ENCODE results near the gene FAM180A. TPM values are rescaled to one million over a fixed set of nuclear protein-coding genes. Genes with fewer than 3 reads are reported as not detected.

Gene FAM180A
- polyA plus RNA-seq, 1 of the 3 experiments (the other 2 are of a cell fraction) = 0.08 TPM

DNA sequence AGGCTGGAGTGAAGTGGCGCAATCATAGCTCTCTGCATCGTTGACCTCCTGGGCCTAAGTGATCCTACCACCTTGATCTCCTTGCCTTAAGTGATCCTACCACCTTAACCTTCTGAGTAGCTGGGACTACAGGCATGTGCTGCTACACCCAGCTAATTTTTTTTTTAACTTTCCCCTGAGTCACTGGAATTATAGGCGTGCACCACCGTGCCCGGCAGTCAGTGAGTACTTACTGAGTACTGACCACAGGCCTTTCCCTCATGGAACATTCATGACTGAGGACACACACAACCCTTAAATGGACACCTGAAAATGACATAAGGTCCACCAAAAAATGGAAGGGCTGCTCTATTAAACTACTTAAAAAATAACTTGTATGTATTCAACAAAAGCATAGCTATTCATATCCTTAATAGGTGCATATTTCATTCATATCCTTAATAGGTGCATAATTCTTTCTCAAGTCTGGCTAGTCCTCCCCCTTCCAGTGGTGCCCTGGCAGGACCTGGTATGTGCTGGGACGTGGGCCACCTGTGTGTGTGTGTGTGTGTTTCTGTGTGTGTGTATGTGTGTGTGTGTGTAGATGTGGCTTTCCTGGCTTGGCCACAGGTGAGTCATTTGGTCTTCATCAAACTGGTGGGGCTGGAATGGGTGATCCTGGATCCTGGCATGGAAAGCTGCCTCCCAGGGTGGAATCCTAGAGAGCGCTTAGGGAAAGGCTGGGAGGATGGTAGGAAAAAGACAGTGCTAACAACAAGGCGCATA, 3.5 kb downstream of the FAM180A start:
- H3K36me3 ChIP-seq (replicated peaks in 1 of 2; ENCODE audit: control insufficient read depth in 1 of 2, insufficient read depth in 2 of 2, low read length in 1 of 2) = no peaks in the 10 kb centered on the region
- WGBS (ENCODE audit: low lambda C conversion rate) = 75% methylated on average over 8 of the region's 8 CpGs
- H2AFZ ChIP-seq (ENCODE audit: low read depth) = 0 out of 2 replicates have a peak overlapping the region, but pooled peaks have one; percentile 84
- H3K27me3 ChIP-seq (ENCODE audit: insufficient read depth) = no peaks in the 10 kb centered on the region
- peak overlapping the region; percentile 31; the same call in 1 of the 2 replicates for H3K9ac ChIP-seq
- no peaks in the 10 kb centered on the region for H3K9me3 ChIP-seq
- no peak for DNase-seq
- H3K79me2 ChIP-seq (ENCODE audit: insufficient read depth) = no peaks in the 10 kb centered on the region
- POLR2A ChIA-PET = no interaction called here
- peak overlapping the region in 1 of 2 experiments; percentile 85; a peak in 2 of 4 replicates for H3K27ac ChIP-seq (ENCODE audit: low read depth in 2 of 2, low read length in 1 of 2)
- CTCF ChIA-PET = interaction anchor here (1.1 to 2.1 kb wide), 2 partner anchors 30 to 34 kb away, joined by 4 to 7 read pairs; no protein-coding TSS in a partner anchor
- no peak overlapping the region for H3K4me3 ChIP-seq (ENCODE audit: low read depth in 2 of 2, low read length in 1 of 2)
- TF ChIP-seq, protein P1, sequence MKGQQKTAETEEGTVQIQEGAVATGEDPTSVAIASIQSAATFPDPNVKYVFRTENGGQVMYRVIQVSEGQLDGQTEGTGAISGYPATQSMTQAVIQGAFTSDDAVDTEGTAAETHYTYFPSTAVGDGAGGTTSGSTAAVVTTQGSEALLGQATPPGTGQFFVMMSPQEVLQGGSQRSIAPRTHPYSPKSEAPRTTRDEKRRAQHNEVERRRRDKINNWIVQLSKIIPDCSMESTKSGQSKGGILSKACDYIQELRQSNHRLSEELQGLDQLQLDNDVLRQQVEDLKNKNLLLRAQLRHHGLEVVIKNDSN (IDR thresholded peaks at IDR 0.05; ENCODE audit: borderline replicate concordance, low read depth) = no peak
- peak; percentile 8; the same call in 1 of the 2 replicates for TF ChIP-seq NFIC (IDR thresholded peaks at IDR 0.05; ENCODE audit: borderline replicate concordance)
- TF ChIP-seq FOSL2 (IDR thresholded peaks at IDR 0.05; ENCODE audit: borderline replicate concordance, low read depth) = peak; percentile 12; the same call in 1 of the 2 replicates
- no peaks in the 10 kb centered on the region for H3K9me2 ChIP-seq
- H3K4me2 ChIP-seq = peak overlapping the region; percentile 37; the same call in 1 of the 2 replicates
- peaks cover 34% of the 10 kb centered on the region for H3F3A ChIP-seq (replicated peaks; ENCODE audit: insufficient read depth)
- no peaks in the 10 kb centered on the region for H4K20me1 ChIP-seq (ENCODE audit: insufficient read depth)
- peaks cover 0 to 20% of the 10 kb centered on the region in 2 experiments; a peak in 2 of 4 replicates for H3K4me1 ChIP-seq (ENCODE audit: control insufficient read depth in 1 of 2, insufficient read depth in 2 of 2, low read depth in 1 of 2, low read length in 1 of 2)

DNA sequence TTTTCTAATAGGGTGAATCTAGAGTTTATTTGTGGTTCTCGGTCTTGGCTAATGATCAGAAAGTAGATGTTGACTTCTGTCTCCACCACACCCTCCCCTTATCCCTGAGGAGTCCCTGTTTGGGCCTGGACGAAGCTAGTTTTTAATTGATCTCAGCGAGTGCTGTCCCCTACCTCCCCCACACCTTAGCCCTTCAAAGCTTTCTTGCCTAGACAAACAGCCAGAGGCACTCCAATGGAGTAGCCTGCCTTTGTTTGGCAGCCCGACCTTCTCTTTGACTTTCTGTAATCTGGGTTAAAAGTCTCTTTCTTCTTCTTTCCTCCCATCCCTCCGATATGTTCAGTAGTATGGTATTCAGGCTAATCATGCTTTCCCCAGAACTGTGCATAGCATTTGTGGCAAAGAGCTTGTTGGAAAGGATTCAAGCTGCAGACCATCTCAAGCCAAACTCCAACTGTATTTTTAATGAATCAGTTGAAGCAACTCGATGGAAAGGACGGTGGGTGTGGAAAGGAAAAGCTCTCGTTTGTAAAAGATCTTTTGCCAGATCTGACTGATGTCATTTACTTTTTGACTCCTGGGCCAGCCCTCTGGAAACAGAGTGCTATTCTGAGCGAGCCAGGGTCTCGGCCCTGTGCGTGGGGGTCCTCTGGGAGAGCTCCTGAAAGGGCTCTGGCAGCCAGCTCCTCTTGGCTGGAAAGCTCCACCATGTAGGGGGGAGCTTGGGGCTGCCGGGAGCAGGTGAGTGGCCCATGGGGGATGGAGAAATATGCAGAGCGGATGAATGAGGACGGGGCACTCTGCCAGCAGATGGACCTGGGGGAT, 4.5 kb downstream of the FAM180A start:
- POLR2A ChIA-PET = no interaction called here
- no peaks in the 10 kb centered on the region for H3K79me2 ChIP-seq (ENCODE audit: insufficient read depth)
- TF ChIP-seq NRF1 (IDR thresholded peaks at IDR 0.05; ENCODE audit: low read depth, low read length) (no peak), TEAD4 (IDR thresholded peaks at IDR 0.05; ENCODE audit: borderline replicate concordance, insufficient read depth) (no peak), TCF12 (IDR thresholded peaks at IDR 0.05) (no peak), GABPA (IDR thresholded peaks at IDR 0.05; ENCODE audit: low read depth) (no peak), RAD21 (IDR thresholded peaks at IDR 0.05; ENCODE audit: low read length) (no peak), FOSL2 (IDR thresholded peaks at IDR 0.05; ENCODE audit: borderline replicate concordance, low read depth) (no peak), MXI1 (IDR thresholded peaks at IDR 0.05; ENCODE audit: low read depth, low read length) (no peak), CHD2 (IDR thresholded peaks at IDR 0.05; ENCODE audit: low read length, partially characterized antibody) (no peak), RFX5 (IDR thresholded peaks at IDR 0.05; ENCODE audit: low read length) (no peak), TAF1 (IDR thresholded peaks at IDR 0.05; ENCODE audit: borderline replicate concordance, low read depth, low read length) (no peak), SIN3A (IDR thresholded peaks at IDR 0.05; ENCODE audit: borderline replicate concordance, low read depth, low read length) (no peak), SMC3 (IDR thresholded peaks at IDR 0.05; ENCODE audit: low read depth, low read length) (no peak)
- TF ChIP-seq, protein P2, sequence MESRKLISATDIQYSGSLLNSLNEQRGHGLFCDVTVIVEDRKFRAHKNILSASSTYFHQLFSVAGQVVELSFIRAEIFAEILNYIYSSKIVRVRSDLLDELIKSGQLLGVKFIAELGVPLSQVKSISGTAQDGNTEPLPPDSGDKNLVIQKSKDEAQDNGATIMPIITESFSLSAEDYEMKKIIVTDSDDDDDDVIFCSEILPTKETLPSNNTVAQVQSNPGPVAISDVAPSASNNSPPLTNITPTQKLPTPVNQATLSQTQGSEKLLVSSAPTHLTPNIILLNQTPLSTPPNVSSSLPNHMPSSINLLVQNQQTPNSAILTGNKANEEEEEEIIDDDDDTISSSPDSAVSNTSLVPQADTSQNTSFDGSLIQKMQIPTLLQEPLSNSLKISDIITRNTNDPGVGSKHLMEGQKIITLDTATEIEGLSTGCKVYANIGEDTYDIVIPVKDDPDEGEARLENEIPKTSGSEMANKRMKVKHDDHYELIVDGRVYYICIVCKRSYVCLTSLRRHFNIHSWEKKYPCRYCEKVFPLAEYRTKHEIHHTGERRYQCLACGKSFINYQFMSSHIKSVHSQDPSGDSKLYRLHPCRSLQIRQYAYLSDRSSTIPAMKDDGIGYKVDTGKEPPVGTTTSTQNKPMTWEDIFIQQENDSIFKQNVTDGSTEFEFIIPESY (IDR thresholded peaks at IDR 0.05; ENCODE audit: borderline replicate concordance, low read depth) = no peak
- TF ChIP-seq, protein P3, sequence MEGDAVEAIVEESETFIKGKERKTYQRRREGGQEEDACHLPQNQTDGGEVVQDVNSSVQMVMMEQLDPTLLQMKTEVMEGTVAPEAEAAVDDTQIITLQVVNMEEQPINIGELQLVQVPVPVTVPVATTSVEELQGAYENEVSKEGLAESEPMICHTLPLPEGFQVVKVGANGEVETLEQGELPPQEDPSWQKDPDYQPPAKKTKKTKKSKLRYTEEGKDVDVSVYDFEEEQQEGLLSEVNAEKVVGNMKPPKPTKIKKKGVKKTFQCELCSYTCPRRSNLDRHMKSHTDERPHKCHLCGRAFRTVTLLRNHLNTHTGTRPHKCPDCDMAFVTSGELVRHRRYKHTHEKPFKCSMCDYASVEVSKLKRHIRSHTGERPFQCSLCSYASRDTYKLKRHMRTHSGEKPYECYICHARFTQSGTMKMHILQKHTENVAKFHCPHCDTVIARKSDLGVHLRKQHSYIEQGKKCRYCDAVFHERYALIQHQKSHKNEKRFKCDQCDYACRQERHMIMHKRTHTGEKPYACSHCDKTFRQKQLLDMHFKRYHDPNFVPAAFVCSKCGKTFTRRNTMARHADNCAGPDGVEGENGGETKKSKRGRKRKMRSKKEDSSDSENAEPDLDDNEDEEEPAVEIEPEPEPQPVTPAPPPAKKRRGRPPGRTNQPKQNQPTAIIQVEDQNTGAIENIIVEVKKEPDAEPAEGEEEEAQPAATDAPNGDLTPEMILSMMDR (IDR thresholded peaks at IDR 0.05) = no peak

More for the DNA sequence above, 4.5 kb downstream of the FAM180A start:
- WGBS (ENCODE audit: low lambda C conversion rate) = 82% methylated on average over 14 of the region's 14 CpGs
- no peaks in the 10 kb centered on the region for H3K9me3 ChIP-seq
- peak overlapping the region in 1 of 2 experiments; percentile 85; a peak in 2 of 4 replicates for H3K27ac ChIP-seq (ENCODE audit: low read depth in 2 of 2, low read length in 1 of 2)
- H3K36me3 ChIP-seq (replicated peaks in 1 of 2; ENCODE audit: control insufficient read depth in 1 of 2, insufficient read depth in 2 of 2, low read length in 1 of 2) = no peaks in the 10 kb centered on the region
- no peaks in the 10 kb centered on the region for H3K27me3 ChIP-seq (ENCODE audit: insufficient read depth)
- peaks cover 0 to 20% of the 10 kb centered on the region in 2 experiments; a peak in 2 of 4 replicates for H3K4me1 ChIP-seq (ENCODE audit: control insufficient read depth in 1 of 2, insufficient read depth in 2 of 2, low read depth in 1 of 2, low read length in 1 of 2)
- no peaks in the 10 kb centered on the region for H3K9me2 ChIP-seq
- DNase-seq = no peak
- H4K20me1 ChIP-seq (ENCODE audit: insufficient read depth) = no peaks in the 10 kb centered on the region
- peak overlapping the region; percentile 29 for H2AFZ ChIP-seq (ENCODE audit: low read depth)
- H3K4me2 ChIP-seq = peak overlapping the region; percentile 7; the same call in 1 of the 2 replicates
- H3F3A ChIP-seq (replicated peaks; ENCODE audit: insufficient read depth) = peaks cover 34% of the 10 kb centered on the region
- H3K4me3 ChIP-seq (ENCODE audit: low read depth in 2 of 2, low read length in 1 of 2) = no peak overlapping the region
- H3K9ac ChIP-seq = no peak overlapping the region
- CTCF ChIA-PET = interaction anchor here (0.5 to 2.1 kb wide), 7 partner anchors 9 to 56 kb away, joined by 3 to 7 read pairs (median 4); partner anchors contain the start of gene SLC13A4
